NCI-H2171 (cell line): ENCODE measurements around the gene DDX1.
"Not testable (repeated sequence)": the region's sequence is repeated elsewhere in the genome, so short reads cannot be mapped to it uniquely, and the experiment has no call there.

Experiments used
- DNase-seq: peaks from one replicate; lab custom pipeline; 2025; lab: John Stamatoyannopoulos, UW

DDX1 gene

DNA sequence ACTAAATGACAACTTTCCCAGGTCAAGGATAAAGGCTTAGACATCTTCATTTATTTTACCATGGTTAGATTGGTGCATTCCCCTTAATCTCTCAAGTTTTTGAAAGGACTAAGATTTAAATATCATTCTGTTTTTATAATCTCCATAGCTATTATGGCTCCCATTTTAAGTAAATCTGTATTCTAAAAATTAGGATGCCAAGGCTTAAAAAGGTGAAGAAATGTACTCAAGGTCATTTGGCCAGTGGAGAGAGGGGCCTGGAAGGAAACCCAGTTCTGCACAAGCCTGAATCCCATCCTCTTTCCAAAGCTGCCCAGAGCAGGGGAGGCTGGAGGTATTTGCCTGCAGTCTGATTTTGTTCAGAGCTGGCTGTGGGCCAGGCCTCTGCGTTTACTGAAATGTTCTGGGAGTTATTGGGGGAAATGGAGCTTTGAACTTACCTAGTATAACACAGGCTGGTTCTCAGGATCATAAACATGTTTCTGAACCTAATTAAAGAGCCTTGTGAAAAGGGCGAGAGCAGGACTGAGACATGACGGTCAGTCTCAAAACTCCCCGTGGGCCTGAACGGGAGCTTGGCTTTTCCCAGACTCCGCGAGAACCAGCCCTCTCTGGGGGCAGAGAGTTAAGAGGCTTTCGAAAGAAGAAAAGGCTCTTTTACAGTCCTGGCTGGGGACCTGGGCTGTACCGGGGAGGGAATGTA, 85.6 kb downstream of the DDX1 start:
- DNase-seq = no peak

DNA sequence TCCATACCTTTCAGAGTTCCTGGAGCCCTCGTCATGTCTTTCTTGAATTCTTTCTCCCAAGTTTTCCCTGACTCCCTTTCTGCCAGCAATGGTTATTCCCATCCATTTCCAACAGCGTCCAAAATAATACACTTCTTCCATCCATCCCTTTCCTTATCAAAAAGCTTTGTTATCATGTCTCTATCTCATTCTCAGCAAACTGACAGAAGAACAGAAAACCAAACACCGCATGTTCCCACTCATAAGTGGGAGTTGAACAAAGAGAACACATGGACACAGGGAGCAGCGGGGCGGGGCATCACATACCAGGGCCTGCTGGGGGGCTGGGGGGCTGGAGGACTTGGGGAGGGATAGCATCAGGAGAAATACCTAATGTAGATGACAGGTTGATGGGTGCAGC, 86.7 kb downstream of the DDX1 start:
- DNase-seq = no peak

DNA sequence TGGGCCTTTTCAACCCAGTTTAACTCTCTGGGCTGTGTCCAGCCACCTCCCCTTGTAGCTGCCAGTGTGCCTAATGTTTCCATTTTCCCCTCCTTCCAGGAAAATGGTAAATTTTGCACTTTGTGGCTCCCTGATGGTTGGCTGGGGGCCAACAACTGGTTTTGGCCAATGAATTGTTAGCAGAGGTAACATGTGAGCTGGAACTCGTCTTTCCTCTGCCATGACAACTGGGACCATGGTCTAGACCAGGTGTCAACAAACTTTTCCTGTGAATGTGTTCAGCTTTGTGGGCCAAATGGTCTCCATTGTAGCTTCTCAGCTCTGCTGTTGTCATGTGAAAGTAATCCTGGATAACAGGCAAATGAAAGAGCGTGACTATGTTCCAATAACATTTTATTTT, 87.2 kb downstream of the DDX1 start:
- DNase-seq = no peak

DNA sequence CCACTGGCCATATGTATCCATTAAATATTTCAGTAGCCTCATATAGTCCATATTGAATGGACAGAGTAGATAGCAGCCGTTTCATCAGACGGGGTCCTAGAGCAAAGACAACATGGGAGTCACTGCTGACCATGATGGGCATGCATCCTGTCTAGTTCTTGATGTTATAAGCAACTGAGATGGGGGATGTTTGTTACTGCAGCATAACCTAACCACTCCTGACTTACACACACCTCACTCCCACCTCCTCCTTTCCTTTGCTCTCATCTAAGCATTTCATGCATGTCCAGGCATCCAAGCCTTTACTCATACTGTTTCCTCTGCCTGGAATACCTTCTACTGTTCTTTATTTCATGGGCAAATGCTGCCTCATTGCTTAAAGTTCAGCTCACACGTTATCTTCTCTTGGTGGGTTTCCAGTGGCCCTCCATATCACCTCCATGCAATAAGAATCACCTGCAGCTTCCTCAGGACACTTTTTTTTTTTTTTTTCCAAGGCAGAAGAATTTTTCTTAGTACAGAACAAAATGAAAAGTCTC, 87.8 kb downstream of the DDX1 start:
- DNase-seq = no peak

DNA sequence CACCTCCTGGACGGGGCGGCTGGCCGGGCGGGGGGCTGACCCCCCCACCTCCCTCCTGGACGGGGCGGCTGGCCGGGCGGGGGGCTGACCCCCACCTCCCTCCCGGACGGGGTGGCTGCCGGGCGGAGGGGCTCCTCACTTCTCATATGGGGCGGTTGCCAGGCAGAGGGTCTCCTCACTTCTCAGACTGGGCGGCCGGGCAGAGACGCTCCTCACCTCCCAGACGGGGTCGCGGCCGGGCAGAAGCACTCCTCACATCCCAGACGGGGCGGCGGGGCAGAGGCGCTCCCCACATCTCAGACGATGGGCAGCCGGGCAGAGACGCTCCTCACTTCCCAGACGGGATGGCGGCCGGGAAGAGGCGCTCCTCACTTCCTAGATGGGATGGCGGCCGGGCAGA, 88.5 kb downstream of the DDX1 start:
- not testable (repeated sequence) for DNase-seq
